ENCODE measurements around the gene SPRY4. TPM values are rescaled to one million over a fixed set of nuclear protein-coding genes. Genes with fewer than 3 reads are reported as not detected.
A peak's percentile ranks its signal among the peaks of the same experiment; 100 is the strongest.

The SPRY4 gene
- total RNA-seq, 1 donor from 2014 or later: 15.6 TPM

GRCh38 chr5:142286111-142286510, 38.7 kb downstream of the SPRY4 start:
- Mint-ChIP-seq H3K27me3 (ENCODE audit: unreplicated experiment) (no peaks in the 10 kb centered on the region), H3K36me3 (ENCODE audit: unreplicated experiment) (no peaks in the 10 kb centered on the region), H3K27ac (ENCODE audit: unreplicated experiment) (no peak overlapping the region), H3K4me1 (ENCODE audit: unreplicated experiment) (peaks cover 10% of the 10 kb centered on the region), H3K4me3 (ENCODE audit: unreplicated experiment) (no peak overlapping the region), H3K9me3 (ENCODE audit: unreplicated experiment) (no peaks in the 10 kb centered on the region)
- no peak for DNase-seq (ENCODE audit: extremely low spot score, unreplicated experiment)
- TF ChIP-seq, protein P1, sequence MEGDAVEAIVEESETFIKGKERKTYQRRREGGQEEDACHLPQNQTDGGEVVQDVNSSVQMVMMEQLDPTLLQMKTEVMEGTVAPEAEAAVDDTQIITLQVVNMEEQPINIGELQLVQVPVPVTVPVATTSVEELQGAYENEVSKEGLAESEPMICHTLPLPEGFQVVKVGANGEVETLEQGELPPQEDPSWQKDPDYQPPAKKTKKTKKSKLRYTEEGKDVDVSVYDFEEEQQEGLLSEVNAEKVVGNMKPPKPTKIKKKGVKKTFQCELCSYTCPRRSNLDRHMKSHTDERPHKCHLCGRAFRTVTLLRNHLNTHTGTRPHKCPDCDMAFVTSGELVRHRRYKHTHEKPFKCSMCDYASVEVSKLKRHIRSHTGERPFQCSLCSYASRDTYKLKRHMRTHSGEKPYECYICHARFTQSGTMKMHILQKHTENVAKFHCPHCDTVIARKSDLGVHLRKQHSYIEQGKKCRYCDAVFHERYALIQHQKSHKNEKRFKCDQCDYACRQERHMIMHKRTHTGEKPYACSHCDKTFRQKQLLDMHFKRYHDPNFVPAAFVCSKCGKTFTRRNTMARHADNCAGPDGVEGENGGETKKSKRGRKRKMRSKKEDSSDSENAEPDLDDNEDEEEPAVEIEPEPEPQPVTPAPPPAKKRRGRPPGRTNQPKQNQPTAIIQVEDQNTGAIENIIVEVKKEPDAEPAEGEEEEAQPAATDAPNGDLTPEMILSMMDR (IDR thresholded peaks at IDR 0.05): no peak

DNA sequence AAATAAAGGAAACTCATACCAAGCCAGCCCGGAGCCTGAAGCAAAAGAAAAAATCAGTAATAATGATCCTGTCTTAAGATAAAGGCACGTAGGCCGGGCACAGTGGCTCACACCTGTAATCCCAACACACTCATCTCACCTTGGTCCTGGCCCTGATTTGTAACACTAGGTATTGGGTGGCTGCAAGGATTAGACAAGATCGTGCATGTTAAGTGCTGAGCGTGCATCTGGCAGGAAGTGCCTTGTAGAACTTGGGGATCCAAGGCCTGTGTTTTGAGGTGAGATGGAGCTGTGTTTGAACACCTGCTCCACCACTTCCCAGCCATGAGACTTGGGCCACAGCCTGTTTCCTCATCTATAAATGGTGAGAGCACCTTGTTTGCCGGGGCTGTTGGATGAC, 41.5 kb downstream of the SPRY4 start:
- H3K9me3 Mint-ChIP-seq (ENCODE audit: unreplicated experiment): no peaks in the 10 kb centered on the region
- no peak for DNase-seq (ENCODE audit: extremely low spot score, unreplicated experiment)
- TF ChIP-seq, protein P1 (IDR thresholded peaks at IDR 0.05): no peak
- H3K4me1 Mint-ChIP-seq (ENCODE audit: unreplicated experiment): peaks cover 24% of the 10 kb centered on the region
- no peaks in the 10 kb centered on the region for H3K27me3 Mint-ChIP-seq (ENCODE audit: unreplicated experiment)
- H3K4me3 Mint-ChIP-seq (ENCODE audit: unreplicated experiment): no peak overlapping the region
- H3K27ac Mint-ChIP-seq (ENCODE audit: unreplicated experiment): no peak overlapping the region
- no peaks in the 10 kb centered on the region for H3K36me3 Mint-ChIP-seq (ENCODE audit: unreplicated experiment)

DNA sequence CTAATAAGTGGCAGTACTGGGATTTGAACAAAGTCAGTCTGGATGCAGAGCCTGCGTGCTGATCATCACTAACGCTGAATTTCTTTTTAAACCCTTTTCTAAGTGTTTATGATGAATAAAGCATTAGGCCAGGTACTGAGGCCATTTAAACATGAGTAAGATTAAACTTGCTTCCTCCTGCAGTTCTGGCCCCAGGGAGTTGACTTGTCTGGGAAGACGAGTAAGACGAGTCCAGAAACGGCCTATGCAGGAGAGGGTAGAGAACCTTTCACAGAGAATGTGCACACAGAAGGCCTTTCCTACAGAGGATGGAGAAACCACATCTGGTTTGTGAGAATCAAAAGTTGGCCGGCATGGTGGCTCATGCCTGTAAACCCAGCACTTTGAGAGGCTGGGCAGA, 42.9 kb downstream of the SPRY4 start:
- TF ChIP-seq, protein P1 (IDR thresholded peaks at IDR 0.05): no peak
- H3K4me3 Mint-ChIP-seq (ENCODE audit: unreplicated experiment): no peak overlapping the region

DNA sequence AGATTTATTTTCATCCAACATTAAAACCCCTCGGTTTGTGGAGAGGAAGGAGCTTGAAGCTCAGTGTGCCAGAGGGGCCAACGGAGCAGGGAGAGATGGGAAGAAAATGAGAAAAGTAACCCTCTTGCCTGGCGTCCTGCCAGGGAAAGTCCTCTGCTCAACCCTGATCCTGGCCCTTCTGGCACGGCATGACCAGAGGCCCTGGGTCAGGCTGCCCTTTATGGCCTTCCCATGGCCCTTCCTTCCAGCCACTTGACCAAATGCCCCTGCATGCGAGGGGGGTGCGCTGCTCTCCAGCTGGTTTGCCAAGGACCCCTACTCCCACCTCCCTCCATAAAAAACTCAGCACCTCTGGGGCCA, 43.8 kb downstream of the SPRY4 start:
- Mint-ChIP-seq H3K36me3 (ENCODE audit: unreplicated experiment) (no peaks in the 10 kb centered on the region), H3K27me3 (ENCODE audit: unreplicated experiment) (no peaks in the 10 kb centered on the region), H3K27ac (ENCODE audit: unreplicated experiment) (no peak overlapping the region), H3K4me1 (ENCODE audit: unreplicated experiment) (peaks cover 16% of the 10 kb centered on the region), H3K4me3 (ENCODE audit: unreplicated experiment) (no peak overlapping the region), H3K9me3 (ENCODE audit: unreplicated experiment) (no peaks in the 10 kb centered on the region)
- TF ChIP-seq, protein P1 (IDR thresholded peaks at IDR 0.05): no peak
- DNase-seq (ENCODE audit: extremely low spot score, unreplicated experiment): no peak

More for the DNA sequence above, 42.9 kb downstream of the SPRY4 start:
- H3K36me3 Mint-ChIP-seq (ENCODE audit: unreplicated experiment): no peaks in the 10 kb centered on the region
- H3K4me1 Mint-ChIP-seq (ENCODE audit: unreplicated experiment): peaks cover 16% of the 10 kb centered on the region
- no peaks in the 10 kb centered on the region for H3K27me3 Mint-ChIP-seq (ENCODE audit: unreplicated experiment)
- no peak overlapping the region for H3K27ac Mint-ChIP-seq (ENCODE audit: unreplicated experiment)
- no peaks in the 10 kb centered on the region for H3K9me3 Mint-ChIP-seq (ENCODE audit: unreplicated experiment)
- no peak for DNase-seq (ENCODE audit: extremely low spot score, unreplicated experiment)

- Mint-ChIP-seq H3K27ac (ENCODE audit: unreplicated experiment) (peak overlapping the region; percentile 78), H3K4me3 (ENCODE audit: unreplicated experiment) (no peak overlapping the region), H3K9me3 (ENCODE audit: unreplicated experiment) (no peaks in the 10 kb centered on the region), H3K4me1 (ENCODE audit: unreplicated experiment) (peaks cover 16% of the 10 kb centered on the region), H3K27me3 (ENCODE audit: unreplicated experiment) (no peaks in the 10 kb centered on the region), H3K36me3 (ENCODE audit: unreplicated experiment) (no peaks in the 10 kb centered on the region)
- TF ChIP-seq, protein P1 (IDR thresholded peaks at IDR 0.05): no peak
- DNase-seq (ENCODE audit: extremely low spot score, unreplicated experiment): peak; percentile 87
Observed at GRCh38 chr5:142280066-142281007, 44.5 kb downstream of the SPRY4 start.
